GM12875 (cell line): ENCODE data around the gene CFAP52.
A peak's percentile ranks its signal among the peaks of the same experiment; 100 is the strongest.
"Not testable (repeated sequence)": the region's sequence is repeated elsewhere in the genome, so short reads cannot be mapped to it uniquely, and the experiment has no call there.

Experiments used
- H3K4me3 ChIP-seq: one replicate; pipeline ENCODE4 v1.5.1; 2011; ENCODE audit warnings: low read depth, low read length, control low read depth
- CTCF ChIP-seq: IDR thresholded peaks from 2 replicates; pipeline ENCODE4 v1.5.1; 2011; ENCODE audit warnings: low read depth, mild to moderate bottlenecking, control low read depth, inconsistent platforms, low read length, moderate library complexity, borderline replicate concordance; ENCODE audit not compliant: insufficient read depth

The CFAP52 gene

GRCh38 chr17:9553596-9553995 lies 22.8 kb upstream of the CFAP52 start:
- no peak for TF ChIP-seq CTCF
- no peak overlapping the region for H3K4me3 ChIP-seq

DNA sequence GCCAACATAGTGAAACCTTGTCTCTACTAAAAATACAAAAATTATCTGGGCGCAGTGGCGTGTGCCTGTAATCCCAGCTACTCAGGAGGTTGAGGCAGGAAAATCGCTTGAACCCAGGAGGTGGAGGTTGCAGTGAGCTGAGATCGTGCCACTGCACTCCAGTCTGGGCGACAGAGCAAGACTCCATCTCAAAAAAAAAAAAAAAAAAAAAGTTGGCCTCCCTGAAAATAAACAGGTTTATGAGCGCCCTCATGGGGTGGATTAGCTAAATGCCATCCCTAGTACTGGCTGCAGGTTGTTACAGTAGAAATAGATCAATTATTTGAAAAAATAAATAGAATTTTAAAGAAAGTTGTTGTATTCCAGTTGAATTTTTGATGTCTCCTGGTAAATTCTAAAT lies 21.7 kb upstream of the CFAP52 start:
- peak; percentile 29; the same call in 1 of the 2 replicates for TF ChIP-seq CTCF
- not testable (repeated sequence) for H3K4me3 ChIP-seq

- no peak for TF ChIP-seq CTCF
These were observed 19.2 kb upstream of the CFAP52 start for GRCh38 chr17:9557161-9557755.

GRCh38 chr17:9557857-9558256 lies 18.6 kb upstream of the CFAP52 start:
- no peak overlapping the region for H3K4me3 ChIP-seq
- TF ChIP-seq CTCF, result no peak

More at GRCh38 chr17:9557161-9557755, 19.2 kb upstream of the CFAP52 start:
- no peak overlapping the region for H3K4me3 ChIP-seq

DNA sequence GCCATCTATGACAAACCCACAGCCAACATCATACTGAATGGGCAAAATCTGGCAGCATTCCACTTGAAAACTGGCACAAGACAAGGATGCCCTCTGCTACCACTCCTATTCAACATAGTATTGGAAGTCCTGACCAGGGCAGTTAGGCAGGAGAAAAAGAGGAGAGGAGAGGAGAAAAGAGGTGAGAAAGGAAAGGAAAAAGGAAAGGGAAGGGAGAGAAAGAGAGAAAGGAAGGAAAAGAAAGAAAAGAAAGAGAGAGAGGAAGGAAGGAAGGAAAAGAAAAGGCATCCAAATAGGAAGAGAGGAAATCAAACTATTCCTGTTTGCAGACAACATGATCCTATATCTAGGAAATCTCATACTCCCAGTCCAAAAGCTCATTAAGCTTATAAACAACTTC lies 12.3 kb upstream of the CFAP52 start:
- TF ChIP-seq CTCF, result no peak

GRCh38 chr17:9566067-9566466 lies 10.4 kb upstream of the CFAP52 start:
- no peak for TF ChIP-seq CTCF

More for the DNA sequence above, 12.3 kb upstream of the CFAP52 start:
- no peak overlapping the region for H3K4me3 ChIP-seq

DNA sequence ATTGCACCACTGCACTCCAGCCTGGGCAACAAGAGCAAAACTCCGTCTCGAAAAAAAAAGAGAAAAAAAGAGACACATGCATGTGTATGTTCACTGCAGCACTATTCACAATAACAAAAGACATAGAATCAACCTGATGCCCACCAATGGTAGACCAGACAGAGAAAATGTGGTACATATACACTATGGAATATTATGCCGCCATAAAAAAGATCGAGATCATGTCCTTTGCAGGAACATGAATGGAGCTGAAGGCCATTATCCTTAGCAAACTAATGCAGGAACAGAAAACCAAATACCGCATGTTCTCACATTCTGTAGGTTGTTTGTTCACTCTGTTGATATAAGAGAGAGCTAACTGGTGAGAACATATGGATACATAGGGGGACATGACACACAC lies 9.7 kb upstream of the CFAP52 start:
- not testable (repeated sequence) for H3K4me3 ChIP-seq

More at GRCh38 chr17:9566067-9566466, 10.4 kb upstream of the CFAP52 start:
- no peak overlapping the region for H3K4me3 ChIP-seq
